Ammon's horn (tissue), 1 donor: ENCODE measurements around the gene ZNRF1.
"Not testable (repeated sequence)": the region's sequence is repeated elsewhere in the genome, so short reads cannot be mapped to it uniquely, and the experiment has no call there.

ENCODE experiments used
- DNase-seq: peaks from one replicate; pipeline ENCODE4 v3.0.0-alpha.2; 2016; ENCODE audit warnings: low spot score

Gene ZNRF1

GRCh38 chr16:75080205-75081029 is 81.6 kb downstream of the ZNRF1 start:
- no peak for DNase-seq

DNA sequence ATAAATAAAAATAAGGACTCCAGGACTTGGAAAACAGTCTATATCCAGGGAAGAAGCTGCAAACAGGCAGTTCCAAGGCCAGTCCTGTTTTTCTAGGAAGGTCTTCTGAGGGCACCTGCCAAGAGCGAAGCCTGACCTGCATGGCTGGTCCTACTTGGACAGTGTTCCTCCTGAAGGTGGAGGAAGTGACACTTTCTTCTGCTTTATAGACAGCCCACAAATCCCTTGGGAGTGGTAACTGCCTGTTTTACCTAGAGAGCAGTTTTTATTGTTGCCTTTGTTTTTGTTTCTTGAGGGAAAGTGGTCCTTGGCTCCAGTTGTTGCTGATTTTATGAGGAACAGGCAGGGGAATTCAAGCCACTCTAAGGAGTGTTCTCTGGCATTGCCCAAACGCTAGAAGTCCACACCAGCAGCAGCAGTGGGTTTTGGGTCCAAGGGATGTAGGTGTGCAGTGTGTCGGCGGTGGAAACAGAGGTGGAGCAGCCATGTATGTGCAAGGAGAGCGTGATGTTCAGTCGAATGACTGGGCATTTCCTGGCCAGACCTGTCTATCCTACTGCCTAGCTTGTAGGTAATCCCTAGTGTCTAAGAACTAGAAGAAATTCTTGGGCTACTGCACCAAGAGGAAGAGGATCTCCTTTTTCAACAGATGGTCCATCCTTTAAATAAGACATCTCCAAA is 82.5 kb downstream of the ZNRF1 start:
- no peak for DNase-seq

GRCh38 chr16:75083813-75084212 is 85.0 kb downstream of the ZNRF1 start:
- DNase-seq = no peak

DNA sequence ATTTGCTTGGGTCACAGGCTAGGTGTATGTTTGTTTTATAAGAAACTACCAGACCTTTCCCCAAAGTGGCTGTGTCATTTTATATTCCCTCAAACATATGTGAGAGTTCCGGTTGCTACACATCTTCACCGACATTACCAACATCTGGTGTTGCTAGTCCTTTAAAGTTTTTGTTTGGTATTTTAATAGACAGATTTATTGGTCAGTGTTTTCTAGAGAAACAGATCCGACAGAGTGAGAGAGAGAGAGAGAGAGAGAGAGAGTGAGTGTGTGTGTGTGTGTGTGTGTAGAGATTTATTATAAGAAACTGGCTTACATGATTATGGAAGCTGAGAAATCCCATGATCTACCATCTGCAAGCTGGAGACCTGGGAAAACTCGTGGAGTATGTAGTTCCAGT is 86.7 kb downstream of the ZNRF1 start:
- no peak for DNase-seq

GRCh38 chr16:75086281-75086680 is 87.5 kb downstream of the ZNRF1 start:
- no peak for DNase-seq

GRCh38 chr16:75086688-75087374 is 88.0 kb downstream of the ZNRF1 start:
- DNase-seq = no peak

- no peak for DNase-seq
These were observed 88.7 kb downstream of the ZNRF1 start for GRCh38 chr16:75087375-75087979.

DNA sequence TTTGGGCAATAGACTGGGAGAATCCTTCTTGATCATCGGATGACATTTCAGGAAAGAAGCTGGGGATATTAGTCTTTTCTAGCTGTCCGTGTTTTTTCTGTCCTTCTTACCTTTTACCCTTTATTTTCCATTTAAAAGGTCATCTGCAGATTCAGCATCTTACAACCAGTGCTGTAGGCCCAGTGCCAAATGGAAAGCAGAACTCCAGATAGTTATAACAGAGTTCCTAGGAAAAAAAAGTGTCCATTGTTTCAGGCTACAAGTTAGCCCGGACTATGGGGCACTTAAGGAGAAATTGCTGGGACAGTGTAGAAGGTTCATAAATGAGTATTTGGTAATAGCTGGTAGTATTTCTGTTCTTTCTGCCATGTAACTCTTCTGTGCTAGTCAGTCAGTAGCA is 89.4 kb downstream of the ZNRF1 start:
- DNase-seq = no peak

GRCh38 chr16:75088934-75089333 is 90.1 kb downstream of the ZNRF1 start:
- no peak for DNase-seq

DNA sequence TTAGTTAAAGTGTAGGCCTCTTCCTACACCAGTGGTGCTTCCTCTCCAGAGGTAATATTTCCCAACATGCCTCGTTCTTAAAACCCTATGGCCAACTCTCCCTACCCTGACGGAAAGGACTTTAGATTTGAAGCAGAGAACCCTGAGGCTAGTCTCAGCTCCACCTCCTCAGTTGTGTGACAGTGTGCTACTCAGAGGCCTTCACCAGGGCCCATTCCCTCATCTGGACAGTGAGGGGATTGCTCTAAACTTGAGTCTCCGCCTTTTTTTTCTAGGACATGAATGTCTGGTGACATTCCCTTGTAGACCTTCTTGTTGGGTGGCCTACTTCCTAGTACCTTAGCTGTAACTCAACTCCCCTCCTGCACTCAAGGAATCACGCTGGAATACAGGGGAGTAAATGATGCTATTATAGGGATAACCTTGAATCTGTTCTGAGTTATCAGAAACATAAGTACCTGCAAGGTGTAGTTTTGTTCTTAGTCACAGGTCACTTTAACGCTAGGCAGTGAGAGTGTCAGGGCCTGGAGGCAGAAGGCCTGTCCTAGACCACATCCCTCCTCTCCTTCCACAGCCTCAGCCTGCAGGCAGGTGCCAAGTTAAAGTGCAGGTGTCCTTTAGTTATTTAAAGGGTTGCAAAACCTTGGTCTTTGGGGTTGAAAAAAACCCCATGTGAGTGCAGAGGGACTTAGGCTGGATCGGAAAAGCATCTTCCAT is 90.8 kb downstream of the ZNRF1 start:
- DNase-seq = no peak

- DNase-seq = not testable (repeated sequence)
These were observed 92.1 kb downstream of the ZNRF1 start for GRCh38 chr16:75090899-75091298.

DNA sequence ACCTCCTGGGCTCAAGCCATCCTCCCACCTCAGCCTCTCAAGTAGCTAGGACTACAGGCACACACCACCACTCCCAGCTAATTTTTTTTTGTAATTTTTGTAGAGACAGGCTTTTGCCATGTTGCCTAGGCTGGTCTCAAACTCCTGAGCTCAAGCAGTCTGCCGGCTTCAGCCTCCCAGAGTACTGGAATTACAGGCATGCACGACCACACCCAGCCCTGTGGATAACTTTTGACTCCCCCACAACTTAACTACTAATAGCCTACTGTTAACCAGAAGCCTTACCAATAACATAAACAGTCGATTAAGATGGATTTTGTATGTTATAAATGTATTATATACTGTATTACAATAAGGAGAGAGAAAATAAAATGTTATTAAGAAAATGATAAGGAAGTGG is 92.8 kb downstream of the ZNRF1 start:
- DNase-seq = not testable (repeated sequence)

- DNase-seq = no peak
These were observed 94.0 kb downstream of the ZNRF1 start for GRCh38 chr16:75092777-75093176.

DNA sequence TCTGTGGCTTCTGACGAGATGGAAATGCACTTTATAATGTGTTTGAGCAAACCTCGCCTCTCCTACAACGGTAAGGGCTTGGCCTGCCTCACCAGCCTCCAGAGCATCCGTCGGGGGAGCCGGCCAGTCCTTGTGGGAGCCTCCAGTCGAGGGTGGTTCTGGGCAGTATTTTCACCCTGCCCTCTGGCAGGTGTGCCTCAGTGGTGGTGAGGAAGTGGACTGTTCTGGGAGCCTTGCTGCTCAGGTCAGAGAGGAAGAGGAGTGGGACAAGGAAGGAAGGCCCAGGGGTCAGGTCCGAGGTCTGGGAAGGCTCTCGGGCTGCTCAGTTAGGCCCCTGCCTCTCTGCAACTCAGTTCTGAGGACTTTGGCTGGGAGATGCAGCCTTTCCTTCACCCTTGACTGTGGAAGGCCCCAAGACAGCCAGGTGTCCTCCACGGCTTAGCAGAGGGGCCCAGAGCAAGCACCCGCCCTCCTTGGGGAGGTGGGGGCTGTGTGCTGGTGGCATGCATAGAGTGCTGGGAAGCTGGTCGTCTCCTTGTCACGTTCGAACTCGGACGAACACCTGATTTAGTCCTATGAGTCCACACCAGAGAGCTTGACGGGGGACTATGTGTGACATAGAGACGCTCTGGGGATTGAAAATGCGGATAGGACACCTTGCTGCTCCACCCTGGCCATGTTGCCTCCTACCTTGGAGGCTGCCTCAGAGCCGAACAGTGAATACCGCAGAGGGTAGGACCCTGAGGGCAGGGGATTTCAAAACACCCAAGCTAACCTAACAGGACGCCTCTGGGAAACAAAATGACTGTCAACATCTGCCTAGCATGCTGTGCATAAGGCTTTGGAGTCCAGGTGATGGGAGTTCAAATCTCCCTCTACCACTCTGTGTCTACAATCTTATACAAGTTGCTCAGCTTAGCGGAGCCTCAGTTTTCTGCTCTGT is 95.0 kb downstream of the ZNRF1 start:
- no peak for DNase-seq

DNA sequence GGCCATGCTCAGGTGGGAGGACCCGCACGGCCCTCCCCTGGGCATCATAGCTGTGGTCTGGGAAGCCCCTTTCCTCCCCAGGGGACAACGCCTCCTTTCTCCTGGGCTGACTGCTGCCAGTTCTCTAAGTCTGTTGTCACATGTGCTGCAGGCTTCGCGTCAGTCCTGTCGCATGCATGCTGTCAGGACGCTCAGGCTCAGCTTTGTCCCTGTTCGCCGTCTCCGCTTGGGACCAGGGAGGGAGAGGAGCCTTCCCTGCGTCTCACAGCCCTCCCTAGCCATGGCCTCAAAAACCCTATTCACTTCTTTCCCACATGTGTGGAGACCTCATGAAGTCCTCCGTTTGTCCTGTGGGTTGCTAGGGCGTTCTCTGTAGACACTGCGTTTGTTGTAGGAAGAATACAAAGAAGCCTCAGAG is 96.4 kb downstream of the ZNRF1 start:
- DNase-seq = no peak

DNA sequence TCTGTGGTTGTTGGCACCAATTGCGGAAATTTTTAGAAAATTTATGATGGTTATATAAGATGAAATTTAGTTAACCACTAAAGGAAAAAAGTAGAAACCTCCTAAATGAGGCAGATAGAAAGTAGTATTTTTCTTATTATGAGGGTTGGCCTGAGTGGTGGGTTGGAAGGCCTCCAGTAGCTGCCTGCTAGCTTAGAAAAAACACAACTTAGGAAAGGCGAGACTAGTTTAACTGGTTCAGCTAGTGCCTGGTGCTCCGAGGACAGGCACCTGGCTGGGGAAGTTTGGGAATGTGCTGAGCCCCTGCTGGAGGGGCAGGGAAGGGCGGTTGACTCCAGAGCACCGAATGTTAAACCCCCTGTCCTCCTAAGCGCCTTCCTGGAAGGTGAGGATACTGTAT is 97.8 kb downstream of the ZNRF1 start:
- no peak for DNase-seq

- DNase-seq = no peak
These were observed 98.5 kb downstream of the ZNRF1 start for GRCh38 chr16:75097191-75097761.

DNA sequence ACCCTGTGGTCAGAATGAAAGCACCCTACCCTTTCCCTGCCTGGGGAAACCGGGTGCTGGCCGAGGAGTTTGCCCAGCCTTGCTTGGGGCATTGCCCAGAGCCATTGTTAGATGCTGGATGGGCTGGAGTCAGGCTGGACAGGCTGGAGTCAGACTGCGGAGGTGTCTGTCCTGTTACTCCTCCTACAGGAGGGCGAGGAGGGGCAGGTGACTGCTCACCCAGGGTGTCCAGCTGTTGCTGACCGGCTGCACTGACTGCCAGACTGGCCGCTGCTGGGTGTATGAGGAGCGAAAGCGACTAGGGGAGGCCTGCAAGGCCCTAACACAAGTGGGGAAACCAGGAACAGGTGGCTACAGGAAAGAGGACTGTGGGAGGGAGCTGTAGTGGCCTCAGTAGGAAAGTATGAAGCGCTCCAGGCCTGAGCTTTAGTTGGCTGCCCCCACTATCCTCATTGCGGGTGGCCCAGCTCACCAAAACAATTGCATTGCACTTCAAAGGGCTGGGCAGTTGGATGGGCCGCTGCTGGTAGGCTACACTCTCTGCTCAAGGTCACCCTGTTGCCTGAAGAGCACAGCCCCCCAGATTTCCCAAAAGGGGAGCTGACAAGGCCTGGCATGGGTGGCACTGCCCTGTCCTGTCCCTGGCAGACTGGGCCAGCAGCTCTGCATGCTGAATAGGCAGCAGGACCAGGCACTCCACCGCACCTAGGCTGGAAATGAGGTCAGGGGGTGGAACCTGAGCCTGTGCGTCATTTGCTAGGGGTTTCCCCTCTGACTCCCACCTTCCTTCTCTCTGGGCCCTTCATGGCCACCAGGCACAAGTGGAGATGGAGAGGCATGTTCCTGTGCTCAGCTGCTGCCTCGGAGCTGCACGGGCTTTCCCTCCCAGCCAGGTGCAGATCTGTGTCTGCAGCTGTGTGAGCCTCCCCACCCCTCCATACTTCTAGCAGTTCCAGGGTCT is 99.4 kb downstream of the ZNRF1 start:
- no peak for DNase-seq

GRCh38 chr16:75099075-75099667 is 100.3 kb downstream of the ZNRF1 start:
- no peak for DNase-seq
